Erythroblast (primary cell): ENCODE results near the gene CEP170B.

Source experiments
- GATA1 ChIP-seq: IDR thresholded peaks from 2 replicates; pipeline ENCODE4 v1.6.1; 2011; ENCODE audit warnings: low read depth, mild to moderate bottlenecking, control low read depth, low read length, moderate library complexity
- POLR2A ChIP-seq: IDR thresholded peaks from 2 replicates; pipeline ENCODE4 v1.6.1; 2011; ENCODE audit warnings: mild to moderate bottlenecking, low read length

DNA sequence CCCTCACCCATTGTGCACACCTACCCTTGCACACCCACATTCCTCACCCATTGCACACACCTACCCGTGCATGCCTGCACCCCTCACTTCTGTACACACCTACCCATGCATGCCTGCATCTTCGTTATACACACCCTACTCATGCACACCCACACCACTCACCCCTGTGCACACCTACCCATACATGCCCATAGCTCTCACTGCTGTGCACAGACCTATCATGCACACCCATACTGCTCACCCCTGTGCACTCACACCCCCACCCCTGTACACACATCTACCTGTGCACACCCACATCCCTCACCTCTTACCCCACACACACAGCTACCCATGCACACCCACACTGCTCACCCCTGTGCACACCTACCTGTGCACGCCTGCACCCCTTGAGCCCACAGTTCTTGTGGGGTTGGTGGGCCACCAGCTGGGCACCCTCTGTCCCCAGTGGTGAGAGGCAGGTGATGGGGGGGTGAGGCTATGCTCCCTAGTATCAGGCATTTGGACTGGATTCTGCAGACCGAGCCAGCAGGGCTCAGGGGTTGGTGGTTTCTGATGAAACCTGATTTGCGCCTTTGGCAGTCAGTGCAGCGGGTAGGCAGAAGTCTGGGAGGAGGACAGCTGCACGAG is 15.6 kb downstream of the CEP170B start:
- no peak for TF ChIP-seq POLR2A
- no peak for TF ChIP-seq GATA1
